T follicular helper cell (primary cell): Measurements from ENCODE around the gene SLC30A2.

Source experiments
- DNase-seq: peaks from one replicate; pipeline ENCODE4 v3.0.0-alpha.2; 2020; ENCODE audit warnings: low read depth

Gene SLC30A2

GRCh38 chr1:26038904-26039303 is 7.0 kb downstream of the SLC30A2 start:
- no peak for DNase-seq

- DNase-seq: no peak
Measured at GRCh38 chr1:26038477-26038876, 7.4 kb downstream of the SLC30A2 start.

GRCh38 chr1:26037904-26038303 is 8.0 kb downstream of the SLC30A2 start:
- DNase-seq: no peak

DNA sequence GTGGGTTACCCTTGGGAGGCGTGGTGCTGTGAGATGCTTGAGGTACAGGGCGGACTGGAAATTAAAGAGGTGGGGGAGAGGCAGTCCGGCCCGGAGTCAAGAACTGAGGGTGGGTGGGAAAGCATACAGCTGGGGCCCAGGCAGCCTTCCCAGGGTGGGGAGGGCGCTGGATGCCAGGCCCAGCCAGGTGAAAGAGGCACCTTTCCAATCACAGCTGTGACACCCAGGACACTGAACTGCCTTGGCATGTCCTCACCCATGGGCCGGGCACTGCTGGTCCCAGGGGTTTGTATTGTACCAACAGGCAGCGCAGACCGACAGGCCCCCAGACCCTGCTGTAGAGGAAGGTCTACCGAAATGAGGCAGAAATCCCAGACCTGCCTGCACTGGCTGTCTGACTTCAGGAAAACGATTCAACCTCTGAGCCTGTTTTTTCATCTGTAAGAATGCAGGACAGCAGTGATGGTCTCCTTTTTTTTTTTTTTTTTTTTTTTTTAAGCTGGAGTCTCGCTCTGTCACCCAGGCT is 9.1 kb downstream of the SLC30A2 start:
- DNase-seq: no peak

DNA sequence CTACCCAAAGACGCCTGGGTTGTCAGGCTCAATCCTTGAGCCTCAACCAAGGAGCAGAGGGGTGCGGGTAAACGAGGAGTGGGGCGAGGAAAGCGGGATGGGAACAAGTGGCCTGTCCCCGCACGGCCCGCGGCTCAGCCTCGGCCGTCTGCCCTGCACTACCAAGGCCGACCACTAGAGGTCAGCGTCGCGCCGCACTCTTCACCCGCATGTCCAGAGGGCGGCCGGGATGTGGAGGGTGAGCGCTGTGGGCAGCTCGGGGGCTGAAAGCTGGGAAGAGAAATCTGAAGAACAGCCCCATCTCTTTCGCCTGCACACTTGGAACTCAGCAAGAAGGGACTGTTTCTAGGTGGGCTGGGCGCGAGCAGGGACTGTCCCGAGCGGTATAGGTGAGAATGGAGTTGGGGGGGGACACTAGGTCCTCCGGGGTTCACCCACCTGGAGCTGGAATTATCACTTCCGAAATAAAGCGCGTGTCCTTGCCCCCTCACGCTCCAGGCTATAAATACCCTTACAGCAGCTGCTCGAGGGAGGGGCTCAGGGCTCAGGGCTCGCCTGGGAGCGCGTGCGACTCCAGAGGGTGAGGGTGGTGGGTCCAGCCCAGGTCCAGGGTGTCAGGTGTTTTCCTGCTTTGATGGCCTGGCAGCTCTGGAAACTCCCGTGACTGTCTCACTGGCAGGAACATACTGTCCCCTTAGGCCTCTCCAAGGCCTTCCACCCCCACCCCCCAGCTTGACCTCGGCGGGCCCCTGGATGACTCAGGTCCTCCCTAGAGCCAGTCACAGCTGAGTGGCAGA is 9.8 kb downstream of the SLC30A2 start:
- peak; percentile 60 for DNase-seq

- DNase-seq: peak; percentile 88
Measured at GRCh38 chr1:26035203-26035958, 10.5 kb downstream of the SLC30A2 start.

DNA sequence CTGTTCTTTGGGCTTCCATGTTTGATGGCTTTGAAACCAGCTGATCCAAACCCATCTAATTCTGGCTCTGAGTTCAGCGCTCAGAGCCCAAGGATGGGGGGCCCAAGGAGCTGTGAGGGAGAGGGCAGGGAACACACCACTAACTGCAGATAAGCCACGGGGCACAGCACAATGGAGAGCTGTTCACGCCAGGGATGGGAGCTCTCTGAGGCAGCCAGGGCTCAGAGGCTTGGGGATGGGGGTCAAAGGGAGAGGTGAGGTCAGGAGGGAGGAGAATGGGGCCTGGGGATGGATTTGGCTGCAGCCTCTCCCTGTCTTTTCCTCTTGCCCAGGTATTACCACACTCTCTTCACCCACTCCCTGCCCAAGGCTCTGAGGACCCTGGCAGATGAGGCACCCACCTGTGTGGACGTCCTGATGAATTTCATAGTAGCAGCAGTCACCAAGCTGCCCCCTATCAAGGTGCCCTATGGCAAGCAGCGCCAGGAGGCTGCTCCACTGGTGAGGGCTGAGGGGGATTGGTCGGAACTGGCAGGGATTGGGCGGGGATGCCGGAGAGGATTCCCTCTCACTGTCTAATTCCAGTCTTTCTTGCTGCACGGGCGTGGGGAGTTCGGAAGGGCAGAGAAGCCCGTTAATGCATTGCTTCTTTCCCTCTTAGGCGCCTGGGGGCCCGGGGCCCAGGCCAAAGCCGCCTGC is 11.3 kb downstream of the SLC30A2 start:
- DNase-seq: no peak

DNA sequence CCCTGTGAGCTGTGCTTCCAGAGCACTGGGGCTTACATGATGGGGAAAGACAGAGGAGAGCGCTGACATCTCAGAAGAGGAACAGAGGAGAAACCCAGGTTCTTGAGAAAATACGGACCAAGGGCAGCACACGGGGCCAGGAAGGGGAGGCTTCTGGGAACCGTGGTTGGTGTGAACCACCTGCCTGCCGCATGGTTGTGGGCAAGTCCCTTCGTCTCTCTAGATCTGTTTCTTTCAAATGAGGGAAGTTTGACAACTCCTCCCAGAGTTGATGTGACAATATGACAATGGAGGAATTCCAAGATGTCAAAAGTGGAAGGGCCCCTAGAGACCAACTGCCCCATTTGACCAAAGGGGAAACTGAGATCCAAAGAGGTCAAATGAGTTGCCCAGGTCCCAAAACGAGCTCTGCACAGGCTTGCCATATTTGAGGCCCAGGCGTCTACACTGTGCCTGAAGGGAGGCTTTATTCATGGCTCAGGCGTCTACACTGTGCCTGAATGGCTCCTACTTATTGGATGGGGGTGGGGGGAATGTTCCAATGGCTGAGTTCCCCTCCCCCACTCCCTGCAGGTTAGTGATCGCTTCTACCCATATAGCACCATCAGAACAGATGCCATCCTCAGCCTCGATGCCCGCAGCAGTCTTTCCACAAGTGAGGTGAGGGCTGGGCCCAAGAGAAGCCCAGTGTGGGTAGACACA is 13.1 kb downstream of the SLC30A2 start:
- no peak for DNase-seq

- DNase-seq: no peak
Measured at GRCh38 chr1:26031611-26032220, 14.2 kb downstream of the SLC30A2 start.

DNA sequence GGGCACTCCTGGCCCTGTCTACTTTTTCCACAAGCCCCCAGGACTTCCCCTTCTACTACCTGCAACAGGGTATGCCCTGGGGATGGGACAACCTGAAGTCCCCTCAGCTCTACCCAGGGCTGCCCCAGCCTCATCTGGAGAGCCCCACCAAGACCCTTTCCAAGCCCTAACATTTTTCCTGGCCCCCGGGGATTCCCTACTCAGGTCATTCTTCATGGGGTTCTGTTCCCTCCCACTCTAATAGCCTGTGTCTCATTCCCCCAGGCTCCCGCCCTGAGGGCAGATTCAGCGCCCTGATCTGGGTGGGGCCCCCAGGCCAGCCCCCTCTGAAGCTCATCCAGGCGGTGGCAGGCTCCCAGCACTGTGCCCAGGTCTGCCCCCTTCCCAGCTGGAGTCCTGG is 14.7 kb downstream of the SLC30A2 start:
- DNase-seq: no peak

DNA sequence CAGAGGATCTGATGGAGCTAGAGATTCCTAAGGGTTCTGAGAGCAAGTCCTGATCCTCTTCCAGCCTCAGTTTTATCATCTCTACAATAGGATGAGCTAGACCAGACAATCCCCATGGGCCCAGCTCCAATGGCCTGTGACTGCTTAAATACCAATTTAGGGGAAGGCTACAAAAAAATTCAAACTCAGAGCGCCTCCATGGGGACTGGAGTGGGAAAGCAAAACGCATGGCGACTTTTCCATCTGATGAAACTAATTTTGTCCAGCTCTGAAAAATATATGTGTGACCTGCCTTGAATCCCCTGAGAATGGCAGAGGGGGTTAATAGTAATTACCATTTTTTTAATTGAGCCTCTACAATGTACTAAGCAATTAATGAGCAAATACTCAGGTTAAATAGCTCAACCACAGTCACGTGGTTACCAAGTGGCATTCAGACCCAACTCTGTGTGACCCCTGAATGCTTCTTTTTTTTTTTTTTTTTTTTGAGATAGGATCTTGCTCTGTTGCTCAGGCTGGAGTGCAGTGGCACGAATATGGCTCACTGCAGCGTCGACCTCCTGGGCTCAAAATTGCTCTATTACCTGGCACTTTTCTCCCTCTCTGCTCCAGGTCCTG is 15.9 kb downstream of the SLC30A2 start:
- no peak for DNase-seq

DNA sequence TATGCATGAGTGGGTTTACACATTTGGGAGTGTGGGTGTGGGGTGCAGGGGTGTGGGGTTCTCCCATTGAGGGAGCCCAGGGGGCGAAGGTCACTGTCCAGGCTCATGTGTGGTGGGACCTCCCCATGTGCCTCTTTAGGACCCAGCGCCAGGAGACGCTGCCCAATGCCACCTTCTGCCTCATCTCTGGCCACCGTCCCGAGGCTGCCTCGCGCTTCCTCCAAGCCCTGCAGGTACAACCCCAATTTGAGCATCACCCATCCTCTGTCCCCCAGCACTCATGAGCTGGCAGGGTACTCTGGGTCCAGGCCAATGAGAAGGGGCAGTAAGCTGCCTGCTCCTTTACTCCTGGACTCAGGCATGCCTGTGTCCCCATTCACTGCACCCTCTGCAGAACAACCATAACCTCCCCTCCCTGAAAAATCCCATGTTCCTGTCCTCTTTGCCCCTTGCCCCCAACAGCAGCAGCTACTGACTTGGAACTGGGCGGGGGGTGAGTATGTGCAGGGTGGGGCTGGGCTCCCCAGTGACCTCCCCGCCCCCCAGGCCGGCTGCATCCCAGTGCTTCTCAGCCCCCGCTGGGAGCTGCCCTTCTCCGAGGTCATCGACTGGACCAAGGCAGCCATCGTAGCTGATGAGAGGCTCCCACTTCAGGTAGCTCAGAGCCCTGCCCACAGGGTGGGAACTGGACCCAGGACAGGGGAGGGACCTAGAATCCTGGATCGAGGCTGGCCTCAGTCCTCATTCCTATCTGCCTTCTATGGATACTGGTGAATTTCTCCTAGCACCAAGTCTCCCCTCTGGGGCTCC is 16.7 kb downstream of the SLC30A2 start:
- DNase-seq: no peak

DNA sequence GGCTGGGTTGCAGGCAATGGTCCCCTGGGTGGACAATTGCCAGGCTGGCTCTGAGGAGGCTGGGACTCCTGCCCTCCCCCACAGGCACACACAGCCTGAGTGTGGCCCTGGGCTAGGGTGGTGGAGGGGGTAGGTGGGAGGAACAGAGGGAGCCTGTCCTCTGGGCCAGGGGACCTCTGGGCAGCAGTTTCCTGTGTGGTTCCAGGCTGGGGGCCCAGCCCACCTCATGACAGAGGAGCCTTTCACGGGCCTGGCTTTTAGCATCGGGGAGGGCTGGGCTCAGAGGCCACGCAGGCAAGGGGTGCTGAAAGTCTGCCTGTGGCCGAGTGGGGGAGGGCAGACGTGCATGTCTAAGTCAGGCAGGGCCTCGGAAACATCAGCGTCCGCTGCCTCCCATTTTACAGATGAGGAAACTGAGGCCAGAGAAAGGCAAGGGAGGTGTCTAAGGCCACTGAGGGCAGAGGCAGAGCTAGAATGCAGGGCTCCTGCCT is 17.4 kb downstream of the SLC30A2 start:
- DNase-seq: no peak

DNA sequence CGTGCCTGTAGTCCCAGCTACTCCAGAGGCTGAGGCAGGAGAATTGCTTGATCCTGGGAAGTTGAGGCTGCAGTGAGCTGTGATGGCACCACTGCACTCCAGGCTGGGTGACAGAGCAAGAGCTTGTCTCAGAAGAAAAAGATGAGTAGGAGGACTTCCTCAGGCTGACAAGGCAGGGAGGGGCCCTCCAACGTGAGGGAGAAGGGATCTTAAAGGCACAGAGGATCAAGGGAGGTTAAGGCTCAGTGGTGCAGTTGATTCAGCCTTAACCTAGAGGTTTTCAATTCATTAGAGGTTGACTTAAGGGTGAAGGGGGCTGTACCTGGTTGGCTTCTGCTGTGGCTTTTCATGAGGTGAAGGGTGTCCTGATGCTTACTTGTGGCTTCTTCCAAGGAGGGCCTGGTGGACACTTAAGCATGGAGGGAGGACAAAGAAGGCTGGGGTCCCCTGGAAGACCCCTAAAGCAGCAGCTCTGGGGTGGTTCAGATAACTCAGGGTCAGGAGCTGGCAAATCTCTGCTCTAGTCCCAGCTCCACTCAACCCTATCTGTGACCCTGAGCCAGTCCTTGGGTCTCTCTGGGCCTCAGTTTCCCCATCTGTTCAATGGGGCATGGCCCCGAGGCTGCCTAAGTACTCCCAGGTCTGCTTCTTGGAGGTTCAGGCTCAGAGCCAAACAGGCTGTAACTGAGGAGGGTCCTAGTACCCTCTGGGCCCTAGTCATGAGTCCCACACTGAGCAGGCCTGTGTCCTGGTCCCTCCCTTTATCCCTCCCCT is 18.0 kb downstream of the SLC30A2 start:
- no peak for DNase-seq

GRCh38 chr1:26025517-26025916 is 20.4 kb downstream of the SLC30A2 start:
- DNase-seq: no peak

DNA sequence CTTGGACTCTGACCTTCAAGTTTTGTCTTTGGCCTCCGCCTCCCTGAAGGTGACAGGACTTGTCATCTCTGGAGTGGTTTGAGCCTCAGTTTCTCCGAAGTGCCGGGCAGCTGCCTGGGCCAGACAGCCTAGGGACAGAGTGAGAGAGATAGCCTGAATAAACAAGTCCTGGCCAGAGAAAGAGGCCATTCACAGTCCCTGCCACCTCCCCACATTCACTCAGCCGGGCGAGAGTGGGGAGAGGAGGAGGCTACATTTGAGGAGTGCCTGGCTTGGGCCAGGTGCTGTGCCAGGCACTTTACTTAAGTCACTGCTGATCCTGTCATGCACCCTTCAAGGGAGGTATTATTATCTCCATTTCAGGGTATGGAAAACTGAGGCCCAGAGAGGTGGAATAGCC is 20.9 kb downstream of the SLC30A2 start:
- DNase-seq: no peak

DNA sequence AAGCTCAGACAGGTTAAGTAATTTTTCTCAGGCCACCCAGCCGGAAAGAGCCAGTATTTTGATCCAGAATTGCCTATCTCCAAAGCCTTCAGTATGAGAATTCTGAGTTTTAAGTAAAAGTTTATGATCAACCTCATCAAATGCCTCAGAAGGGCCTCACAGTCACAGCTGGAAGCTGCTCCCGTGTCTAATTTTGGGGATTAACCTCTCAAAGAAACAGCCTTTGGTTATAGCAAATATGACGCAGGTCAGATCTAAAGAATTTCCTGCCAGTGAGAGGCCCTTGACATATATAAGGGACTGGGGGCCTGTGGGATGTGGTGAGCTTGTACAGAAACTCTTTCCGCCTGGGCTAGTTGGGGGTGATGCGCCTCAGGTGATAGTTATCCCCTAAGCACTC is 22.1 kb downstream of the SLC30A2 start:
- DNase-seq: no peak

- DNase-seq: no peak
Measured at GRCh38 chr1:26023009-26023408, 22.9 kb downstream of the SLC30A2 start.

- DNase-seq: no peak
Measured at GRCh38 chr1:26022404-26022779, 23.5 kb downstream of the SLC30A2 start.
